GM12891 (cell line): Measurements from ENCODE around the gene CTBP2.

Source experiments
- PAX5 ChIP-seq: IDR thresholded peaks from 2 replicates; pipeline ENCODE4 v1.6.1; 2011; ENCODE audit warnings: low read length, moderate library complexity, mild to moderate bottlenecking; ENCODE audit not compliant: insufficient read depth, severe bottlenecking
- POLR2A ChIP-seq: IDR thresholded peaks from 2 replicates; pipeline ENCODE4 v1.6.1; 2011; ENCODE audit warnings: low read depth, low read length, control low read depth
- POLR2AphosphoS5 ChIP-seq: IDR thresholded peaks from 2 replicates; pipeline ENCODE4 v1.6.1; 2011; ENCODE audit warnings: low read depth, low read length, control low read depth
- SPI1 ChIP-seq: IDR thresholded peaks from 2 replicates; pipeline ENCODE4 v1.6.1; 2011; ENCODE audit warnings: low read depth, low read length, control low read depth
- TAF1 ChIP-seq: IDR thresholded peaks from 2 replicates; pipeline ENCODE4 v1.6.1; 2011; ENCODE audit warnings: low read depth, low read length, control low read depth

GRCh38 chr10:125060026-125060425 lies 100.3 kb downstream of the CTBP2 start:
- TF ChIP-seq PAX5 (no peak), POLR2AphosphoS5 (no peak), SPI1 (no peak), TAF1 (no peak), POLR2A (no peak)
